HTR-8/SVneo (cell line): ENCODE data around the gene MACROD2.
"Not testable (repeated sequence)": the region's sequence is repeated elsewhere in the genome, so short reads cannot be mapped to it uniquely, and the experiment has no call there.

ENCODE experiments used
- DNase-seq: peaks from one replicate; pipeline ENCODE4 v3.0.0; 2011; ENCODE audit warnings: low spot score, mixed read lengths; ENCODE audit not compliant: insufficient read length
- FAIRE-seq: peaks from 2 replicates; lab custom pipeline; 2011; peaks lifted over from hg19 to GRCh38; lab: Jason Lieb, UNC

The MACROD2 gene

DNA sequence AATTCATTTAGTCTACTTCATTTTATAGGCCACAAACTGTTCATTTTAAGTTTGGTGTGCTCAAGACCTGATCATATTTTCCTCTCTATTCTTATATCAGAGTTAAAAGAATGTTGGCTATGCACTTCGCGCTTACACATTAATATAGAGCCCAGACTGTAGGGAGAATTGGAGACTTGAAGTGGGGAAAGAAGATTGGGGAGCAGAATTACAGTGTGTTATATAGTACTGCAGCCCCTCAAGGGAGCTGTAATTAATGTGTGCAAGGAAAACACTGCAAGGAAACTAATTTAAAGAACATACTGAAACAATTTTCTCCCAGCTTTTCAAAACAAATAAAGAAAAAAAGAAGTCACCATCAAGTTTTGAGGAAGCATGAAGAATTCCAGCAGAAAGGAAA is 914.8 kb downstream of the MACROD2 start:
- DNase-seq (no peak), FAIRE-seq (no peak)

DNA sequence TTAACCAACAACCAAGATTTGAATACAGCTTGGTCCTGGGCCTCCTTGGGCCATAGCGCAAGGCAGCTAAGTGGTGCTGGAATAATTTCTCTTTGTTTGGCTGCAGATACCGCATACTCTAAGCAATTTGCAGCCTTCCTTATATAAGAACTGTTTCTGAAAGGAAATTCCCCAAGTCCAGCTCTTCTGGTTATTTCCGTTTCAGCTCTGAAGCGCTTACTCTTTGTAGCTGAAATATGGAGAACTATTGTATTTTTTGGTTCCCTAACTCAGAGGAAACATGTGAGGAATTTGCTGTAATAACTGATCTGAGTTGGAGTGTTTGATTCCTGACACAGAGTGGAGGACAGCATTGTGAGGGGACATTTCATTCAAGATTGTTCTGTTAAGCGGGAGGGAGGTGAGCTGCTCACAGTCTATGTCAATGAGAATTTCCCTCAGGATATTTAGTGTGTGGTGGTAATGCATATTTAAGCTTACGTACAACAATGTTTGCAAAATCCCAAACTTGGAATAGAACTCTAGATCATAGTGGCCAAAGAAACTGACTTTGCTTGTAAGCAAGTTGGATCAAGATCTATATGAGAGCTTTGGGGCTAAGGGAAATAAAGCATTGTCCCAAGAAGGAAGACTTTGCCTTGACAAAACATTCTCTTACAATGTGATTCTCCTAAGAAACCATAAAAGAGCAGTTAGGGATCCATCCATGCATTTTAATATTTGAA is 918.7 kb downstream of the MACROD2 start:
- FAIRE-seq, result no peak
- DNase-seq, result no peak

DNA sequence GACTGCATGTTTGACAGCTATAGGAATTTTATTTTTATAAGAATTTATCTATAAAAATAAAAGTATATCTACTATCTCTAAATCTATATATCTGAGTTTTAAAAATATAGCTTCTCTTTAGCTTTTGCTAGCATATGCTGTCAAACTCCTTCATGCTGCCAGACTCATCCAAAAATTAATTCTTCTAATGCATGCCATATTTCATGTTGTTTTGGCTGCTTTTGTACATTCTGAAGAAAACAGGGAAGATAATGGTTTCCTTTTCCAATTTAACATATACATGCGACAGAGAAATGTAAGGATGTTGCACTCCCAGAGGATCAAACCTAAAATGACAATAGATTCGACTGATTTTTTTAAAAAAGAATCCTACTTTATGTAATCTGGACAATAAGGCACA is 919.3 kb downstream of the MACROD2 start:
- FAIRE-seq, result no peak

DNA sequence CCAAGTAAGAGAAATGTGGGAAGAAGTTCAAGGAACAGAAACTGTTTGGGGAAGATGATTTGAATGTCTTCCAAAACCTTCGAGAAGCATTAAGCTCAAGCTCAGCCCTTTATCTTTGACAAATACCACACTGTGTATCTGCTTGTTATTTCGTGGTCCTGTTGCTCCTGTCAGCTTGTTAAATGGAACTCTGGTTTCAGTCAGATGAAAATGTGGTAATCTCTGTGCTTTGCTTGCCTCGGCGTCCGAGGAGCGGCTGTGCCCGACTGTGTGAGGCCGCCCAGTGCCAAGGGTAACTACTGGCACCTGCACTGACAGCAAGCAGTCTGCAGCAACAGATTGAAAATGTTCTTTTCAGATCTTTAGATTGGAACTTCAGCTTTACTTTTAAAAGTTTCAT is 920.0 kb downstream of the MACROD2 start:
- no peak for DNase-seq
- no peak for FAIRE-seq

More for the DNA sequence above, 919.3 kb downstream of the MACROD2 start:
- DNase-seq, result no peak

DNA sequence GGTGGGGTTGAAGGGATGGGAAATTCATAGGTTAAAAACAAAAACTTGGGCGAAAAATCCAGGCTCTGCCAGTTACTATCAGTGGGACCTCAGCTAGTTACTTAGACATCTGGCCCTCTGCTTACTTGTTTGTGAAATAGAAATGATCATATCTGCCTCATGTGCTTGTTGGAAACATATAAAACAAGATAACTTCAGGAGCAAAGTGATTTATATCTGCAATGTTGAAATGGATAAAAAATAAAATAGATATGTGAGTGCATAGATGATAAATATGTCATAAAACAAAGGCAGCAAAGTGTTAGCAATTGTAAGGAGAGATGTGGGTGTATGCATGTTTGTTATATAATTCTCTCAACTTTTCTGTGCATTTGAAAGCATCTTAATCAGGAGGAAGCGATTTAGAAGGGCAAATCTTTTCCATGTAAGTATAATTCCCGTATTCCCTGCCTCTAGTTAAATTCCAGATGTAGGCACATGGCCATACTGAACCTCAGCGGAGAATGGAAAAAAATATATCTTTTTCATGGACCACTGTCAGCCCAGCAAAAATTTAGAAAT is 921.1 kb downstream of the MACROD2 start:
- FAIRE-seq, result no peak
- DNase-seq, result no peak

DNA sequence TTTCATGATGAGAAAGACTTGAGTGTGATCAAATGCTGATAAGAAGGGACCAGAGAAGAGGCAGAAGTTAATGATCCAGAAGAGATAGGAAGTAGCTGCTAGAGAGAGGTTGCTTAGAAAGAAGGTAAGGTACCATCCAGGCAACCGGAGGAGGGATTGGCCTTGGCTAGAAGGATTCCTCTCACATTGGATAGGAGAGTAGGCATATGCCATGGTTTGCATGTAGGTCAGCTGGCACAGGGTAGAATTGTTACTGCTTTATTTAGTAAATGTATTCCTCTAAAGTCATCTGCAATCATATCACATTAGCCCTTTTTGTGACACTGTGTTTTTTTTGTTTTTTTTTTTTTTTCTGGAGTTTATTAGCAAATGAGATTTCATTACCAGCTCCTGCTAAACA is 923.0 kb downstream of the MACROD2 start:
- DNase-seq, result no peak
- FAIRE-seq, result no peak

DNA sequence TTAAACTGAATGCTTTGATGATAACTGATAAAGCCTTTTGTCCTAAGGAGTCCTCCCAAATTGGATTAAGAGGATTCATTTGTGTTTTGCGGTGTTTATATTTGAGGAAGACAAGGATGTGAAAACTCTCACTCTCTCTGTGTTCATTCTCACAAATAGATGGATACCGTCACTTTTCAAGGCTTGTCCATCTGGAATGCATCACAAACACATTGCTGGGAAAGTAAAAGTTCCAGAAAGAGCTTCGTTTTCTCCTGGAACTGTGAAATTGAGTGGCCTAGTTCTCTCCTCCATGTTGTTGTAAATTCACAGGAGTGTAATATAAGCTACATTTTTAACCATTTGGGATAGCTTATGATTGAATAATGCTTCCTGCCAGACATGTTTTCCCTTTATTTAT is 923.7 kb downstream of the MACROD2 start:
- FAIRE-seq (no peak), DNase-seq (no peak)

DNA sequence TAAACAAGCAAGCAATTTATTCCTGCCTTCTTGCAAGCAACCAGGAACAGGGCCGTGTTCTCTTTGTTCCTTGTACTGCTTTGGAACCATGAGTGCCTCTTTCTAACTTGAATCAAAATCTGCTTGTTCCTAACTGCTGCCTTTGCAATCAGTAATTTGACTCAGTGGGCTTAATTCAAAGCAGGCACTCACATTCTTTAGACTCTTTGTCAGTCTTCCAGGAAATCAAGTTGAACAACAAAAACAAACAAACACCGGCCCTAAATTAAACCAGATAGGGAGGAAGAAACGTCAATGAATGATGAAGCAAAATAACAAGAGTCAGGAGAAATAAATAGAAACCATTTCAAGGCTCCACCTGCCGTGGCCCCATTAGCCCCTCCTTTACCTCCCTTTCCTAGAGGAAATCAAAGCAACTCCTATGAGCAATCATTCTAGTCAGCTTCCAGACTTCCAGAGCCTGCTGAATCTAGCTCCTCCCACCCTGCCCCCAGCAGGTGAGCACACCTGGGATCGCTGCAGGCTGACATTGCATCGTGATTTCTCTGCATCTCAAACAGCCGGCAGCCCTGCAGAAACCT is 924.3 kb downstream of the MACROD2 start:
- DNase-seq, result no peak
- no peak for FAIRE-seq

DNA sequence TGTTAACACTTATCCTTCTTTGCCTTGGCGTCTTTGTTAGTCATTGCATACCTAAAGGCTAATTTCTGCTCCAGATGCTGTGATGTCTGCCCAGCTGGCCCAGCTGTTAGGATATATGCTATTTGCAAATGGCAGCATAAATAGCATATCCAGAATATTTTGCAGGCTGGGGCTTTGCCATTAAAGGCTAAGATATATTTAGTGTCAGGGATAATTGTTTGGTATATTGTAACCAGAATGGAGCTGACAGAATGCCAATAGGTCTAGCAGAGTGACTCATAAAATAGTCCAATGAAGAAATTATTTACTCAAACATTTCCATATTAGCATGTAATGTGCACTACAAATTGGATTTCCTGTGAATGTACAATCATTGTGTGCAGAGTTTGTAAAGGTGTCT is 926.2 kb downstream of the MACROD2 start:
- no peak for FAIRE-seq
- DNase-seq, result no peak

DNA sequence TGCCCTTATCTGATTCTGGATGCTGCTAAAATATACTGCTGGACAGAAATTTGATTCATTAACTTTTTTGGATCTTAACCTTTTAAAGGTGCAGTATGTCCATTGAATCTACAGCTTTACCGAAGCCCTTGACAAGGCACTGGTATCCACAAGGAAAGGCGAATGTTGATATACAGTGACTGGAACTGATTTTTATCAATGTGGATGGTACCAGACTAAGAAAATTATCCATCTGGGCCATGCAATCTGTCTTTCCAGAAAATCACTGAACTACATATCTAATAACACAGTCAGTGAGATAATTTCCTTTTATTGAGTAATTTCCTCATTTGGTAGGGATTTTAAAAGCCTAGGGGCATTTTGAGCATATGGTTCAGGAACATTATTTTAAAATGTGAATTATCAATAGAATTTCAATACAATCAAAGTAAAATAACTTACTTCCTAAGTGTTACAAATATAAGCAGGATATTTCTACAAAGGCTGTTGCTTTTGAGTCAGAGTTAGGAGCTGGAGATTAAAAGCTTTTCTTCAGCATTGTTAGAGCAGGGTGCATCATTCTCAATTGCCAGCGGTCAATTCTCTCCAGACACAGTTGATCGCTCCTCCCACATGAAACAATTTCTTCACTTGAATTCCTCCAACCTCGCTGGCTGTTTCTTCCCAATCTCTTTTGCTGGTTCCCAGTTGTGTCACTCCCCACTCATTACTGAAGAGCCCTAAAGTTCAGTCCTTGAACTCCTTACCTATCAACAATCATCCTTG is 927.4 kb downstream of the MACROD2 start:
- no peak for DNase-seq
- no peak for FAIRE-seq

DNA sequence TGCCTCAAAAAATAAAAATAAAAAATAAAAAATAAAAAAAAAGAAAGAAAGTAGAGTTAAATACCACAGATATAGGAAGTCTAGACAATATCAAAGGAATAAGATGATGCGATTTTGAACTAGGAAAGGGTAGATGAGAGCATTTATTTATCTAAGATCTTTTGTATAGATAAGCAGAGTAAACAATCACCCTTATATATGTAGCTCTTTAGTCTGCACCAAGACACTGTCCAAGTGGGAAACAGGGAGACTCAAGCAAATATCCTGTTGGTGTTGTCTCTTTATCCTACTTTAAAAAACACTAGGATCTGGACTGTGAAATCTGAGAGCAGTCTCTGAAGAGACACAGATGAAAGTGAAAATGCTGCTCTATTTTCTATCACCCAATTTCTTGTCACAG is 929.1 kb downstream of the MACROD2 start:
- FAIRE-seq (no peak), DNase-seq (no peak)

DNA sequence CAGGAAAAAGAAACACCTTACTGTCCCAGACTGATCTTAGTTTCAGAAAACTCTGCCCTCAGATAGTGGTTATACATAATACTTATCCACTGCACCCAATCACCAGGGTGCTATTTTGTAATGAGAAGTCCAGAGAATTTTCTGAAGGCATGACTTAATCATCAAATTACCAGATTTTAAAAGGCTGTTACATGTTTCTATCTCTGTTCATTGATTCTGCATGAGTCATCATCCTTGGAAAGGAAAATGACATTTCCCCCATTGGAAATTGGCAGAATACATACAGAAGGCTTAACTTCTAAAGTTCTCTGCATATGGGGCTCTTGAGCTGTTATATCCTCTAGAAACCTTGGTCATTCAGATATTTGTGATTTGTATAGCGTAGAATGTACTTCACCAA is 930.0 kb downstream of the MACROD2 start:
- no peak for FAIRE-seq

DNA sequence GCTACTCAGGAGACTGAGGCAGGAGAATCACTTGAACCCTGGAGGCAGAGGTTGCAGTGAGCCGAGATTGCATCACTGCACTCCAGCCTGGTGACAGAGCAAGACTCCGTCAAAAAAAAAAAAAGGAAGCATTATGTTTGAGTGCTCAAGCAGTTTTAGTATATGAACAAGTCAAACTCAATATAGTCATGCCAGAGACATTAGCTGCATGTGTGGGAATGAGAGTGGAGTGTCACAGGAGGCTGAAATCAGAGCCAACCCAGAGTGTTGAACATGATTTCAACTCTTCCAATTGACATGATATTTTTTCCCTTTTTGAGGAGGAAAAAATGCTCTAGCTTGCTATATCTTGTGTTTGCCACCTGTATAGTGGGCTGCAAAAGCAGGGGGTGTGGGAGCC is 931.1 kb downstream of the MACROD2 start:
- FAIRE-seq, DNase-seq: not testable (repeated sequence)

More for the DNA sequence above, 930.0 kb downstream of the MACROD2 start:
- DNase-seq, result no peak

DNA sequence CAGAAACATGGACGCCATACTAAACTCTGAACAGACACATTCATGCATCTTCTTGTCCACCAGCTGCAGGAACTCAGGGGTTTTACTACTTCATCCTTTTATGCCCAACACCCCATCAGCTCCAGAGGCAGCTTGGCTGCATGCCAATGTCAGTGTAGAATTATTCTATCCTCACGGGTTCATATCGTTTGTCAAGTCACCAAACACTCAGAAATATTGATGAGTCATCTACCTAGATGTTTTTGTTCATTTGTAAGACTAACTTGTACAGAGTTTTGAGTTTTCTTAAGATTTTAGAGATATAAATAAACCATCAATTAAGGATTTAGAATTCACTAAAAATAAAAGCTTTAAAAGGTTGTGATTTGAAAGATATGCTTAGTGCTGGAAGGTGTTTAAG is 932.8 kb downstream of the MACROD2 start:
- FAIRE-seq (no peak), DNase-seq (no peak)

DNA sequence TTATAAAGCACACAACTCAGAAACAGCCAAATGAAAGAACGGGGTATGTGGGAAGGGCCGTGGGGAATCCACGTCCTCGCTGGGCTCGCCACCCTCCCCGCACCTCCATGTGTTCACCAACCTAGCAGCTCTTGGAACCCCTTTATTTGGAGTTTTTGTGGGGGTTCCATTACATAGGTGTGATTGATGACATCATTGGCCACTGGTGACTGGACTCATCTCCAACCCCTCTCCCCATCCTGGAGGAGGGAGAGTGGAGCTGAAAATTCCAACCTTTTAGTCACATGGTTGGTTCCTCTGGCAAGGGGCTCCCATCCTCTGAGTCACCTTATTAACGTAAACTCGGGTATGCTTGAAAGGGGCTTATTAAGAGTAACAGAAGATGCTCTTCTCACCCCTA is 934.1 kb downstream of the MACROD2 start:
- FAIRE-seq (no peak), DNase-seq (no peak)

DNA sequence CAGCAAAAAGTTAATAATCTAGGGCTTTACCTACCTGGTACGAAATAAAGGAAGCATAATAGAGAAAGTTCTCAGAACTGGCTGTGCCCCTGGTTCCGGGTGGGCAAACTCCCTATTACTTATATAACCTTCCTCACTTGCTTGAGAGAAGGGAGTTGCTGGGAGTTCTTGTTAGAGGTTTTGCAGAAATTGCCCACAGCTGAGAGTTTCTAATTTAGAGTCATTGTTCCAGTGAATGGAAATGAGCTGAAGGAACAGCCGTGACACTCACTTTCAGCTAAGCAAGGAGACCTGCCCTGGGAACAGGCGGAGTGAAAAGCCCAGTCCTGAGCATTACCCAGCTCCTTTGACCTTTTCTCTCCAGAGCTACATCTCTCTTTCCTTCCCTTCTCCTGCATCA is 936.7 kb downstream of the MACROD2 start:
- no peak for FAIRE-seq
- no peak for DNase-seq

DNA sequence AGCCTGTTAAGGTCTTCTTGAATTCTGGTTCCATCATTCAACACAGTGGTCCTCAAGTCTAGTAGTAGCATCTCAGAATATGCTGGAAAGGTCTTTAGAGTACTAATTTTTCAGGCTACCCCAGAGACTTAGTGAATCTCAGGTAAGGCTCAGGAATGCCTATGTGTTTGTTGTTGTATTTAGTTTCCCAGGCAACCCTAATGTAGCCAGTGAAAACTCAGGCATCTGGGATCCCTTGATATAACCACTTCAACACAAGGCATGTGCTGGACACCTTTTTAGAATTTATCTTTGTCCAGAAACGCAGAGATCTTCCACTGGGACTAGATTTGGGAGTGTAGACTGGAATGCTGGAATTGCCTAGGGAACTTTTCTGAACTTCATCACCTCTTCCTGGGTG is 940.0 kb downstream of the MACROD2 start:
- FAIRE-seq (no peak), DNase-seq (no peak)

DNA sequence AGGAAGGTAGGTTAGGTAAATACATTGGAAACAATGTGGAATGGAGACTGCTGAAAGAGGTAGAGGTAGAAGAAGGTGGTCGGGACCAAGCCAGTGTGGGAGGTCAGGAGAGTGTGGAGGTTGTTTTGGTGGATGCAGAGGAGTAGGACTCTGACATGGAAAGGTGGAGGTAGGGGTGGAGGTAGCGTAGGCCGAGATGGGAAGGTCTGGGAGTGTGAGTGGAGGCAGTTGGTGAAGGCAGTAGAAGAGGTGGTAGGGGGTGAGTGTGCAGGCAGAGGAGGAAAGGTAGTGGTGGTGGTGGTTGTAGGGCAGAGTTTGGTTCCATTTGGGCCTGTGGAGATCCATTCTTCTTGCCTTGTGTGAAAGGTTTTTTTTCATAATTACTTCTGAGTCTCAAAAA is 941.7 kb downstream of the MACROD2 start:
- FAIRE-seq (no peak), DNase-seq (no peak)

DNA sequence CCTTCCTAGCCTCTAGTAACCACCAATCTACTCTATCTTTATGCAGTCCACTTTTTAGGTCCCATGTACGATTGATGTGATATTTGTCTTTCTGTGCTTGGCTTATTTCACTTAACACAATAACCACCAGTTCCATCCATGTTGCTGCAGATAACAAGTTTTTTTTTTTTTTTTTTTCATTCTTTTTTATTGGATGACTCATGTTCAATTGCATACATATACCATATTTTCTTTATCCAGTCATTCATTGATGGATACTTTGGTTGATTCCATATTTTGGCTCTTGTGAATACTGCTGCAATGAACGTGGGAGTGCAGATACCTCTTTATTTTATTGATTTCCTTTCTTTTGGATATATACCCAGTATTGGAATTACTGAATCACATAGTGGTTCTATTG is 942.5 kb downstream of the MACROD2 start:
- FAIRE-seq (no peak), DNase-seq (no peak)

DNA sequence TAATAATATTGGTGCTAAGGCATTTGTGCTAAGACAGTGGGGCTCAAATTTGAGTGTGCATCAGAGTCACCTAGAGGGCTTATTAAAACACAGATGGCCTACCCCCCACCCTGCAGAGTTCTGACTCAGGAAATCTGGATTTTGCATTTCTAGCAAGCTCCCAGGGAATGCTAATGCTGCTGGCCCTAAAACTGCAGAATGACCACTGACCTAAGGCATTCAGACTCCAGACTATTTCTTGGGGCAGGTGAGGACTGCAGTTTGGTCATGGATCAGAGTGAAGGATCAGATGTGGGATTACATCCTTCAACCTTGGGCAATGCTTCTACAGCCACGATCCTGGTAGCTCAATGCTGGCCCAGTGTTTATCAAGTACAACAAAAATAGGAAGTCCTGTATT is 952.2 kb downstream of the MACROD2 start:
- no peak for FAIRE-seq
- DNase-seq, result no peak

DNA sequence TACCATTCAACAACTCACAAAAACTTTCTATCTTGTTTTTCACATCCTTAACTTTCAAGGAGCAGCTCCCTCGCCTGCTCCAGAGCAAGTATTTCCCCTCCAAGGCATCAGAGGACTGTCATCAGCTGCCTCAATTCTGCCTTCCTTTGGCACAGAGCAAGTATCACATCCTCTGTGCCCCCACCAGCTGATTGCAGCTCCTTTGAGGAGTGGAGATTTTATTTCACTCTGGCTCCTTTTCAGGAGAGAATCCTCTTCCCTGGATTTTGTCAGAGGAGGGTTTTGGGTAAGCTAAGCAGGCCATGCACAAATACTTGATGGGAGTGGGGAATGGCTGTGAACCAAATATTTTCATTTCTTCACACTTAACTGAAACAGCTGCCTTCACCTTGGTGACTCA is 952.6 kb downstream of the MACROD2 start:
- FAIRE-seq, result no peak

More for the DNA sequence above, 952.6 kb downstream of the MACROD2 start:
- no peak for DNase-seq
